HG03460 (cell line): ENCODE results near the gene NPTX2.
"Not testable (repeated sequence)": the region's sequence is repeated elsewhere in the genome, so short reads cannot be mapped to it uniquely, and the experiment has no call there.

ENCODE experiments used
- ATAC-seq: cut with Tn5 transposase; IDR thresholded peaks from one replicate; pipeline ENCODE4 v1.9.1; 2021; ENCODE audit not compliant: unreplicated experiment

Gene NPTX2

DNA sequence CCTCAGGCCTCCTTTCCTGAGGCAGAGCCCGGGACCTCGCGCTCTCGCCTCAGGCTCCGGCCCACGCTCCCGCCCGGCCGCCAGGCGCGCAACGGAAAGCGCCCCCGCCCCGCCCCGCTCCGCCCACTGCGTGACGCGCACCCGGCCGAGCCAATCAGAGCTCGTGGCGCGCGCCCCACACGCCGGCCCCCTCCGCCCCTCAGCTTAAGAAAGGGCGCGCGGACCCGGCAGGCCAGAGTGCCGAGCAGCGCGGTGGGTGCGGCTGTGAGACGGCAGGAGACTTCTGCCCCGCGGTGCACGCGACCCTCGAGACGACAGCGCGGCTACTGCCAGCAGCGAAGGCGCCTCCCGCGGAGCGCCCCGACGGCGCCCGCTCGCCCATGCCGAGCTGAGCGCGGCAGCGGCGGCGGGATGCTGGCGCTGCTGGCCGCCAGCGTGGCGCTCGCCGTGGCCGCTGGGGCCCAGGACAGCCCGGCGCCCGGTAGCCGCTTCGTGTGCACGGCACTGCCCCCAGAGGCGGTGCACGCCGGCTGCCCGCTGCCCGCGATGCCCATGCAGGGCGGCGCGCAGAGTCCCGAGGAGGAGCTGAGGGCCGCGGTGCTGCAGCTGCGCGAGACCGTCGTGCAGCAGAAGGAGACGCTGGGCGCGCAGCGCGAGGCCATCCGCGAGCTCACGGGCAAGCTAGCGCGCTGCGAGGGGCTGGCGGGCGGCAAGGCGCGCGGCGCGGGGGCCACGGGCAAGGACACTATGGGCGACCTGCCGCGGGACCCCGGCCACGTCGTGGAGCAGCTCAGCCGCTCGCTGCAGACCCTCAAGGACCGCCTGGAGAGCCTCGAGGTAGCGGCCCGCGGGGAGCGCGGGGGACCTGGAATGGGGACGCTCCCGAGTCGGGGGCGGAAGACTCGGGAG, at the start of gene NPTX2:
Gene NPTX2 (plus strand): TSS at position 235 of the 909 bp plus-strand sequence. CDS start 177 bp downstream, at position 412.
- no peak for ATAC-seq

DNA sequence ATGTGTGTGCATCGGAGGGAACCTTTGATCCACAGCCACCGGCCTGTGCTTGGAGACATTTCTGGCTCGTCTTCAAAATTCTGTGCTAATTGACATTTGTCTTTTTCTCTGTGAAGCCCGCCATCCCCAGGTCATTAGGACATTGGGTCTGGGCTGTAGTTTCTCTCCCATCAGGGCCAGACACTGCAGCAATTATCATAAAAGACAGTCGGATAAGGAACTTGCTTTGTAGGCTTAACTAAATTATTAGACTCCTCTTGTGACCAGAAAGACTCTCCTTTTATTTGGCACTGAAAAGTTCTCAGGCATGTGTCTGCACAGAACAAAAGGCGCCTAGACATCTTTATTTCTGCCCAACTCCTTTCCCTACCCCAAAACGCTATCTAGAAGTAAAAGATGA, 49.1 kb upstream of the NPTX2 start:
- no peak for ATAC-seq

DNA sequence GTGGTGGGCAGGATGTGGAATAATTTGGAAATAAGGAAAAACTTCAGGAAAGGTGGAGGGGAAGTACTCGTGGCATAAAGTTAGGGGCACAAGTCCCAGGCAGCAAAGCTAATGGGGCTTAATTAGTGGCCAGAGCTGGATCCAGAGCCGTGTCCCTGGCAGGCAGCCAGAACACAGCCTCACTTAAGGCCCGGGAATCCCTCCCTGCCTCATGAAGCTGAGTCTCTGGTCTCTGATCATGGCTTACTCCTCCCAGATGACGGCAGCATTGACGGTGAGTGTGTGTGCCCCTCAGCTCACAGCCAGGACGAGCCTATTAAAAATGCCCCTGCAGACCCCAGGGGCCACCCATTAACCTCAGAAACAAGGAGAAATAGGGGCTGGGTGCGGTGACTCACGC, 48.2 kb upstream of the NPTX2 start:
- no peak for ATAC-seq

- no peak for ATAC-seq
These were observed 47.3 kb upstream of the NPTX2 start for GRCh38 chr7:98569691-98570337.

- no peak for ATAC-seq
These were observed 46.1 kb upstream of the NPTX2 start for GRCh38 chr7:98571006-98571405.

- no peak for ATAC-seq
These were observed 45.1 kb upstream of the NPTX2 start for GRCh38 chr7:98571986-98572385.

- not testable (repeated sequence) for ATAC-seq
These were observed 44.4 kb upstream of the NPTX2 start for GRCh38 chr7:98572716-98573115.

DNA sequence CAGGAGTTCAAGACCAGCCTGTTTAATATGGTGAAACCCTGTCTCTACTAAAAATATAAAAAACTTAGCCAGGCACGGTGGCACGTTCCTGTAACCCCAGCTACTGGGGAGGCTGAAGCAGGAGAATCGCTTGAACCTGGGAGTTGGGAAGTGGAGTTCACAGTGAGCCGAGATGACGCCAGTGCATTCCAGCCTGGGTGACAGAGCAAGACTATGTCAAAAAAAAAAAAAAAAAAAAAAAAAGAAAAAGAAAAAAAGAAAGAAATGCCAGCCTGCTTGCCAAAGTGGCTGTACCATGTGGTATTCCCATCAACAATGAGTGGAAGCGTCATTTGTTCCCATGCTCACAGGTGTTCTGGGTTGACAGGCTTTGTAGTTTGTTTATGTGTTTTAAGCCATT, 43.3 kb upstream of the NPTX2 start:
- no peak for ATAC-seq

DNA sequence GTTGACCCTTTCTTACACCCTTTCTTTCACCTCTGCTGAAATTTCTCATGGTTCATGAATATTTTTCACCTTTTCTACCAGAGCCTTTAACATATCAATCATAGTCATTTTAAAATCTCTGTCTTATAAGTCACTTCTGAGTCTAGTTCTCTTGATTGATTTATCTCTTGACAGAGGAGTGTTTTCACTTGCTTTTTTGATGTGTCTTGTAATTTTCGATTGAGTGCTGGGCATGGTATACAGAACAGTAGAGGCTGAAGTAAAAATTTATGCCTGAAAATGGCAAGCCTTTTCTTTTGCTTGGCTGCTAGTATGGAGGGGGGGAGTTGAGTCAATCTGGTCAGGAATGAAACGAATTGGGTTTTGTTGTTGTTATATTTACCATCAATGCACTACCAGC, 41.2 kb upstream of the NPTX2 start:
- ATAC-seq = no peak

GRCh38 chr7:98584830-98585229, 32.3 kb upstream of the NPTX2 start:
- ATAC-seq = no peak

DNA sequence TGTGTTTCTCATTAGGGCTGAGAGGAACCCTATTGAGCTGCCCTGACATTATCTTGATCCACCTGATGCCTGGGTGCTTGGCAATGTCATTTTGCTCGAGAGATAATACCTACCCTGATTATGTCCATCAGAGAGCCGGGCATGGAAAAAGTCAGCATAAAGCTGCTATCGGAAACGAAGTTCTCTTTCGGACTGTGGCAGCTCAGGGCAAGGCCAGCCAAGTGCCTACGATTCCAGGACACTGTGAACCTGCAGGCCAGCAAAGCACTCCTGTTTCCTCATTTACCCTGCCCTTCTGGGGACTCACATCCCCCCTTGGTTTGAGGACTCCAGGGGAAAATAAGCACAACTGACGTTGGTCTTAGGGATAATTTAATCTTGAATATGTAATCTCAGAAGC, 25.2 kb upstream of the NPTX2 start:
- ATAC-seq = no peak

DNA sequence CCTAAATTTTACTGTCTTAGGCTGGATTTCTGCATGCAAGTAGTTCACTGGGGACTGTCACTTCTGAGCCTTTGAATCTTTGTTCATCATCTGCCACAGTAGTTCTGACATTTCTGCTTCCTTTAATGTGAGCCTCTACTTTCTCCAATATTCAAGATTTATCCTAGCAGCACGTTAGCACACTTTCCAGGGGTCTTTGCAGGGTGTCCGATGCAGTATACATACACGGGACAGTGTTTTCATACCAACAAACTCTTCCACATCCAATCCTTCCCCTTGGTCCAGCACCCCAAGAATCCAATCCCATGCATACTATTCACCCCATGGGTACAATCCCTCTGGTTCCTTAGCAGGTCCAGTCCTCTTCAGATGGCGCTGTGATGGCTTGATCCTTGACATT, 22.7 kb upstream of the NPTX2 start:
- ATAC-seq = no peak

DNA sequence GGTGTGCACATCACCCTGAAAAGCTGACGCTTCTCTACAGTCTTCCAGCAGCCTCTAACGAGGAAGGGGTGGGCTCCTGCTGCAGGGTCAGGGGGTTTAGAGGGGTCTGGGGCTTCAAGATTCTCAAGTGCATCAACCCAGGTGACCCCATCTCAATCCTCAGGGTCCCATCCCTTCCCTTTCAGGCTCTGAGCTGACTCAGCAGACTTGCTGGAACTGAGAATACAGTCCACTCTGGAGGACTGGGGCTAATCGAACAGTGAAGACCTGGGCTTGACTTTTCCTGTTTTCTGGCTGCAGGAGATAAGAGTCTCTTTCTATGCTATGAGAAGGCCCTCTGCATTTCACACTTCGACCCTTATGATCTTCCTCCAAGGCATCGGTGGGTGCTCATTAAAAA, 22.3 kb upstream of the NPTX2 start:
- ATAC-seq = no peak

GRCh38 chr7:98598846-98599615, 18.1 kb upstream of the NPTX2 start:
- ATAC-seq = no peak

- ATAC-seq = no peak
These were observed 17.2 kb upstream of the NPTX2 start for GRCh38 chr7:98599886-98600285.

DNA sequence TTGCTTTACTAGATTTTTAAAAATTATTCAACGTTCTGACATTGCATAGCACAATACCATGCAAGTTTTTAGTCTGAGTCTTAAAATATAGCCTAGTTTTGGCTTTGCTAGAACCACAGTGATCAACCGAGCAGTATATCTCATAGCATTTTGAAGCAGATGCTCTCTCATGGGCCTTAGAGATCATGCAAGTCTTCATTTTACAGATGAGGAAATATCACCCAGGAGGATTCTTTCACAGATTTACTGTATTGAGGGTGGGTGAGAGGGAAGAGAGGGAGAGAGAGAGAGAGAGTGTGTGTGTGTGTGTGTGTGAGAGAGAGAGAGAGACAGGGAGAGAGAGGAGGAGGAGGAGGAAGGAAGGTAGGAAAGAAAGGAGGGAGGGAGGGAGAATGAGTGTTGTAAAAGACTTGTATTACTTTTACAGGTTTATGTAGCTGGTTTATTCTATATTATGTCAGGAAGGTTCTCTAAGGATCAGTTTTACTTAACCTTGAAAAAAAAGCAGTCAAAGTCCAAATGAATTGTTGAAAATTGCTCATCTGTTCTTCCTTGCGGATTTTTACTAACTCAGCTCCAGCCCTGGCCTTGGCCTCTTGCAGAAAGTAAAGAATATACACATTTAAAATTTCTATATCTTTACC, 14.2 kb upstream of the NPTX2 start:
- no peak for ATAC-seq

DNA sequence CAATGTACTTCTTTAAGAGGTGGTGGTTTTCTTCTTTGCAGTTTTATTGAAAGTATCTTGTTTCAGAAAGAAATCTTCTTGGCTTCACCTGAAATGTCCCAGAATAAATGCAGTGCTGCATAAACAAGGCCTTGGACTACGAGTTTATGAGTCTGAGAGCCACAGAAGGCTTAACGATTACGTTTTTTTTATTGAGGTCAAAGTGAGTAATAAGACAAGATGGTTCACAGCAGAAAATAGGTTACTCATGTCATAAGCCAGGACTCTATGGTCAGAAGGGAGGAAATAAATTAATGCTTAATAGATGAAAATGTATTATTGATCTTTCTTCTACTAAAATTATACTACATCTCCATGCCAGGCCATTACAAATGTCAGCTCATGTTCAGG, 13.7 kb upstream of the NPTX2 start:
- ATAC-seq = no peak

- no peak for ATAC-seq
These were observed 3.3 kb upstream of the NPTX2 start for GRCh38 chr7:98613601-98614425.

- no peak for ATAC-seq
These were observed 569 bp upstream of the NPTX2 start for GRCh38 chr7:98616381-98617050.

DNA sequence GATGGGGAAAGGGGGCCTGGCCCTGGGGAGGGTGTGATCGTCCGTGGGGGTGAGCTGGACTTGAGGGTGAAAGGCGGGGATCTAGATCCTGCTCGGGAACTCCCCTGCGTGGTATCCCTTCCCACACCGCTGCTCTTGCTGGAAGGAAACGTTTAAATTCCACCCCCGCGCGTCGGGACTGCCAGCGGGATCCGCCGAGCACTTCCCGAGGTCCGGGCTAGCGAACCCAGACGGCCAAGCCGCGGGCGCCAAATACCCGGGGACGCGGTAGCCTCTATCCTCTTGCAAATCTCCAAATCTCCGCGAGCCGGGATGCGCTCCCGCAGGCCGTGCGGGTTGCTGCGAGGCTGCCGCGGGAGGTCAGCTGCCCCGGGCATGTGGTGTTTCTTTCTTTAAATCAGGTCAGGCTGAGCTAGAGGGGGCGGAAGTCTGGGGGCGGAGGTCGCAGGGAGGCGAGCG, 904 bp downstream of the NPTX2 start:
- no peak for ATAC-seq
